DMS 273 (cell line): ENCODE measurements around the gene VGLL2.

Source experiments
- DNase-seq: peaks from one replicate; lab custom pipeline; 2025; ENCODE audit not compliant: unreplicated experiment; lab: John Stamatoyannopoulos, UW

The VGLL2 gene

GRCh38 chr6:117311726-117312125, 46.4 kb downstream of the VGLL2 start:
- no peak for DNase-seq

- DNase-seq: peak; percentile 40
Observed at GRCh38 chr6:117317261-117317660, 51.9 kb downstream of the VGLL2 start.
